Purkinje cell (primary cell): Measurements from ENCODE around the gene ROCK2. TPM values are rescaled to one million over a fixed set of nuclear protein-coding genes. Genes with fewer than 3 reads are reported as not detected.

ENCODE experiments used
- polyA plus RNA-seq: library from polyadenylated mRNA; unstranded; fragments of >200 nt; fragmentation: Nextera tagmentation; gene quantifications from 2 replicates; pipeline ENCODE4 v1.2.1, GENCODE V29; 2014

Gene ROCK2
- 12.3 and 19.8 TPM in 2 replicates for polyA plus RNA-seq

GRCh38 chr2:11344342-11344955, at the start of gene ROCK2:
TSS of gene ROCK2 (minus strand) at chr2:11344636. CDS start at chr2:11344136, 500 bp downstream.

GRCh38 chr2:11155381-11156035, 188.9 kb downstream of the ROCK2 start, which contains the start of gene SLC66A3:
TSS of gene SLC66A3 (plus strand) at chr2:11155467. CDS start at chr2:11155547, 80 bp downstream.

Other genes starting within 250 kb of the ROCK2 start
- 3.9 and 6.7 TPM in 2 replicates for gene SLC66A3, start 189.2 kb downstream of the ROCK2 start, polyA plus RNA-seq
- 2.5 and 4.9 TPM in 2 replicates for gene E2F6, start 121.5 kb upstream of the ROCK2 start, polyA plus RNA-seq
- gene GREB1, start 189.4 kb upstream of the ROCK2 start, polyA plus RNA-seq, result 0.32 and 1.4 TPM in 2 replicates